Transverse colon (tissue), 3 donors: ENCODE data around the gene MINDY3.

Experiments
- CTCF ChIP-seq, 5 experiments: fragments of 200-600 bp in 3 of 5; fragments of 450-650 bp in 2 of 5; sonication (generic) in 3 of 5; IDR thresholded peaks; 1 replicate in 2 of 5; 2 replicates in 3 of 5; pipeline ENCODE4 v1.5.1; 2016 to 2017; ENCODE audit warnings: antibody characterized with exemption in 5 of 5, inconsistent platforms in 3 of 5, mild to moderate bottlenecking in 2 of 5, moderate library complexity in 1 of 5
- EP300 ChIP-seq: sonication (generic); formaldehyde crosslinking; IDR thresholded peaks from one replicate; pipeline ENCODE4 v1.6.1; 2017; ENCODE audit warnings: antibody characterized with exemption, low read depth
- POLR2A ChIP-seq: fragments of 450-650 bp; IDR thresholded peaks from one replicate; pipeline ENCODE4 v1.6.1; 2016; ENCODE audit warnings: antibody characterized with exemption, mild to moderate bottlenecking, moderate library complexity

GRCh38 chr10:15780353-15781135 is 79.8 kb downstream of the MINDY3 start:
- TF ChIP-seq CTCF (IDR thresholded peaks at IDR 0.05) (no peak), POLR2A (no peak), EP300 (no peak)
